ENCODE data around the gene COL15A1. TPM values are rescaled to one million over a fixed set of nuclear protein-coding genes. Genes with fewer than 3 reads are reported as not detected.
A peak's percentile ranks its signal among the peaks of the same experiment; 100 is the strongest.

COL15A1 gene
- total and polyA plus RNA-seq, 2 of the 8 experiments (the other 6 are each of a cell fraction or from before 2014, with no cell fraction given) = 0.12 to 0.15 TPM

DNA sequence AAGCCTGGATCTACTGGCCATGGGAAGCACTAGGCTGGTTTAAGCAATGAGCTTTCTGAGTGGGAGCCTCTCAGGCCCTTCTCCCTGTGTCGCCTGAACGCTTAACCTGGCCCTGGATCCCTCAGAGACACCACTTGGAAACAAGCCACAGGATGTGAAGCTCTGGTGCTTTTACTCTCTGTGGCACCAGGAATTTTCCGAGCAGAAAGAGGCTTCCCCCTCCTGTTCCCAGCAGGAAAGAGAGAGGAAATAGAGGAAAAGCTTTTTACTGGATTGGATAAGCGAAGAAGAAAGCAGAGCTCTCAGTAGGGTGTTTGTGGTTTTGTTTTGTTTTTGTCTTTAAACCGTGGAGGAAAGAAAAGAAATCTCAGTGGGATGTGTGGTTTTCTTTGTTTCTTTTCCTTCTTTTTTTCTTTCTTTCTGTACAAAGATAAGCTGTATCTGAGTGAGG lies 34.5 kb downstream of the COL15A1 start:
- no peak overlapping the region for H2BK20ac ChIP-seq (ENCODE audit: low read length)
- H2BK5ac ChIP-seq (ENCODE audit: low read depth, low read length) = no peak overlapping the region
- H3K4me2 ChIP-seq (ENCODE audit: insufficient read depth in 1 of 2, low read depth in 2 of 2, low read length in 2 of 2) = peak overlapping the region in 1 of 2 experiments; percentile 23; a peak in 1 of 4 replicates
- FAIRE-seq (no peak), DNase-seq (ENCODE audit: low read depth in 1 of 2, low spot score in 2 of 2) (no peak)
- H3K4me3 ChIP-seq (ENCODE audit: extremely low read depth in 1 of 4, insufficient read depth in 2 of 4, low read depth in 3 of 4, low read length in 4 of 4) = no peak overlapping the region
- H3K9me3 ChIP-seq (ENCODE audit: insufficient read depth in 2 of 2, low read depth in 1 of 2, low read length in 1 of 2) = no peaks in the 10 kb centered on the region
- POLR2A ChIA-PET (ENCODE audit: partially characterized antibody) = no interaction called here
- no peak overlapping the region for H4K5ac ChIP-seq (ENCODE audit: insufficient read length, low read depth, low read length)
- H3K27ac ChIP-seq (ENCODE audit: low read depth, low read length) = no peak overlapping the region
- no peak overlapping the region for H2BK15ac ChIP-seq (ENCODE audit: low read length)
- H4K91ac ChIP-seq (replicated peaks; ENCODE audit: insufficient read length, low read length) = peak overlapping the region; percentile 25
- no peak overlapping the region for H3K4ac ChIP-seq (replicated peaks; ENCODE audit: insufficient read length, low read depth, low read length)
- H4K20me1 ChIP-seq (replicated peaks in 1 of 2; ENCODE audit: control insufficient read depth in 1 of 2, insufficient read depth in 2 of 2, low read length in 2 of 2) = no peaks in the 10 kb centered on the region
- no peak overlapping the region for H2BK12ac ChIP-seq (ENCODE audit: low read depth, low read length)
- no peak overlapping the region for H3K14ac ChIP-seq (ENCODE audit: insufficient read length)
- no peak overlapping the region for H3K9ac ChIP-seq (replicated peaks in 1 of 4; ENCODE audit: extremely low read depth in 1 of 4, low read depth in 3 of 4, low read length in 3 of 4)
- no peak overlapping the region for H3K23ac ChIP-seq (ENCODE audit: insufficient read length)
- no peaks in the 10 kb centered on the region for H3K79me1 ChIP-seq (ENCODE audit: low read depth, low read length)
- no peak overlapping the region for H4K8ac ChIP-seq (ENCODE audit: extremely low read depth, insufficient read depth, low read length)
- H3K18ac ChIP-seq (ENCODE audit: extremely low read depth, low read length) = no peak overlapping the region
- H2AK5ac ChIP-seq (ENCODE audit: low read depth, low read length) = no peak overlapping the region
- no peaks in the 10 kb centered on the region for H3K79me2 ChIP-seq (ENCODE audit: control insufficient read depth in 1 of 2, insufficient read depth in 2 of 2, low read length in 2 of 2)
- WGBS, 2 experiments (ENCODE audit: extremely low coverage in 1 of 2, insufficient coverage in 1 of 2, insufficient read length in 1 of 2, insufficient replicate concordance in 2 of 2, low coverage in 1 of 2, low lambda C conversion rate in 2 of 2, missing lambda C conversion rate in 1 of 2) = 14% methylated on average over 5 of the region's 5 CpGs; no CpG with 5 or more reads in 1 of the 2 experiments
- H3K23me2 ChIP-seq (ENCODE audit: low read depth, low read length) = no peaks in the 10 kb centered on the region
- H3K56ac ChIP-seq (replicated peaks; ENCODE audit: insufficient read length, low read depth, low read length) = no peak overlapping the region
- peaks cover 7 to 41% (median 27%) of the 10 kb centered on the region in 4 experiments for H3K27me3 ChIP-seq (replicated peaks in 1 of 4; ENCODE audit: control insufficient read depth in 3 of 4, extremely low read depth in 1 of 4, insufficient read depth in 3 of 4, low read length in 3 of 4)
- H3K4me1 ChIP-seq (replicated peaks in 1 of 4; ENCODE audit: control insufficient read depth in 3 of 4, insufficient read depth in 4 of 4, low read length in 3 of 4) = peaks cover 0 to 10% (median 6%) of the 10 kb centered on the region in 4 experiments; a peak in 6 of 7 replicates
- H3K36me3 ChIP-seq (ENCODE audit: control insufficient read depth in 2 of 4, insufficient read depth in 4 of 4, low read length in 3 of 4) = no peaks in the 10 kb centered on the region
- CTCF ChIA-PET (ENCODE audit: partially characterized antibody) = interaction anchor here (0.6 to 4.3 kb wide), 14 partner anchors 10 to 510 kb away, joined by 3 to 27 read pairs (median 4); no protein-coding TSS in a partner anchor
- no peak overlapping the region for H2AFZ ChIP-seq (ENCODE audit: low read length)
- H2BK120ac ChIP-seq (replicated peaks; ENCODE audit: low read depth, low read length) = no peak overlapping the region

Data from H1 (cell line).